ENCODE data around the gene CBX3. TPM values are rescaled to one million over a fixed set of nuclear protein-coding genes. Genes with fewer than 3 reads are reported as not detected.
A peak's percentile ranks its signal among the peaks of the same experiment; 100 is the strongest.

The CBX3 gene
- total RNA-seq, 2 donors from 2014 or later, result 213 to 219 TPM

DNA sequence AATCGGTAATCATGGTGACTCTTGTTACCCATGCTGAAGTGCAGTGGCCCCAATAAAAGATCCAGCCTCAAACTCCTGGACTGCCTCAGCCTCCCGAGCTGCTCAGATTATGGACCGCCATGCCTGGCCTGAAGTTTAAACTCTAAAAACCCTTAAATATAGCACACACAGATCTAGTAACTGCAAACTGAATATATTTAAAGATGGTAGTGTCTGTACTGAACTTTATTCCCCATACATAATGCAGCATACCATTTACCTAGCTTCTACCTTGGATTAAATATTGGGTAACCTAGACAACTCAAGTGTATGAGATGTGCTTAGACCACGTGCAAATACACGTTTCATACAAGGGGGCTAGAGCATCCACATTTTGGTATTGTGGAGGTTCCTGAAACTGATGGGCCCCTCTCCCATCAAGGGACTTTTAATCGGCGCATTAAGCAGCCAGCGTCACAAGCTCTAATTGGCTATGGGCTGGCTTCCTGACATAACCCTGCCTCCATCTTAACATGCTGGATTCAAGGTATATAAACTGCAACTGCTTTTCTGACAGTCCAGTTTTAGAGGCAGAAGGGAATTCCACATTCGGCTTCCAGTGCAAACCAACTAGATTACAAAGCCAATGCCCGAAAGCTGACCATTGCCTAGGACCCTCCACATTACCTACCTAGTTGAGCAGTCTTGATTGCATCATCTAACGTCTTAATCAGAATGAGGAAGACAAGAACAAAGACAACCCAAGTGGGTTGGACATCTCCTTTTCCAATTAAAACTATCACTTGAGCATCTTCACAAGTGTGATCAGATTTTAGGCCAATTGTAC lies 14.0 kb upstream of the CBX3 start:
- H3K9ac ChIP-seq (ENCODE audit: extremely low read depth, low read length, poor library complexity, severe bottlenecking), result no peak overlapping the region
- H3K27ac ChIP-seq (ENCODE audit: low read depth, low read length), result peak overlapping the region; percentile 21
- H3K9me3 ChIP-seq (ENCODE audit: control insufficient read depth, low read length), result no peaks in the 10 kb centered on the region
- TF ChIP-seq, protein P1, sequence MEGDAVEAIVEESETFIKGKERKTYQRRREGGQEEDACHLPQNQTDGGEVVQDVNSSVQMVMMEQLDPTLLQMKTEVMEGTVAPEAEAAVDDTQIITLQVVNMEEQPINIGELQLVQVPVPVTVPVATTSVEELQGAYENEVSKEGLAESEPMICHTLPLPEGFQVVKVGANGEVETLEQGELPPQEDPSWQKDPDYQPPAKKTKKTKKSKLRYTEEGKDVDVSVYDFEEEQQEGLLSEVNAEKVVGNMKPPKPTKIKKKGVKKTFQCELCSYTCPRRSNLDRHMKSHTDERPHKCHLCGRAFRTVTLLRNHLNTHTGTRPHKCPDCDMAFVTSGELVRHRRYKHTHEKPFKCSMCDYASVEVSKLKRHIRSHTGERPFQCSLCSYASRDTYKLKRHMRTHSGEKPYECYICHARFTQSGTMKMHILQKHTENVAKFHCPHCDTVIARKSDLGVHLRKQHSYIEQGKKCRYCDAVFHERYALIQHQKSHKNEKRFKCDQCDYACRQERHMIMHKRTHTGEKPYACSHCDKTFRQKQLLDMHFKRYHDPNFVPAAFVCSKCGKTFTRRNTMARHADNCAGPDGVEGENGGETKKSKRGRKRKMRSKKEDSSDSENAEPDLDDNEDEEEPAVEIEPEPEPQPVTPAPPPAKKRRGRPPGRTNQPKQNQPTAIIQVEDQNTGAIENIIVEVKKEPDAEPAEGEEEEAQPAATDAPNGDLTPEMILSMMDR (conservative IDR thresholded peaks at IDR 0.05), result no peak
- peaks cover 63% of the 10 kb centered on the region for H3K36me3 ChIP-seq (ENCODE audit: control insufficient read depth, insufficient read depth, low read length)
- H3K4me1 Mint-ChIP-seq, result peaks cover 4% of the 10 kb centered on the region
- H3K27ac Mint-ChIP-seq, result peak overlapping the region; percentile 83
- H3K27me3 Mint-ChIP-seq (ENCODE audit: insufficient read depth), result no peaks in the 10 kb centered on the region
- H3K4me3 ChIP-seq (ENCODE audit: low read length), result no peak overlapping the region
- no peaks in the 10 kb centered on the region for H3K4me1 ChIP-seq (ENCODE audit: control insufficient read depth, insufficient read depth, low read length)
- WGBS, 2 experiments (ENCODE audit: insufficient coverage in 1 of 2, insufficient read length in 1 of 2), result 94% methylated on average over 8 to 11 of the region's 11 CpGs
- no peak overlapping the region for H3K4me3 Mint-ChIP-seq
- H3K27me3 ChIP-seq (ENCODE audit: control insufficient read depth, insufficient read depth, low read length, poor library complexity, severe bottlenecking), result no peaks in the 10 kb centered on the region
- DNase-seq, result peak; percentile 75
- H3K36me3 Mint-ChIP-seq (ENCODE audit: low read depth), result peaks cover 47% of the 10 kb centered on the region
- no peaks in the 10 kb centered on the region for H3K9me3 Mint-ChIP-seq

DNA sequence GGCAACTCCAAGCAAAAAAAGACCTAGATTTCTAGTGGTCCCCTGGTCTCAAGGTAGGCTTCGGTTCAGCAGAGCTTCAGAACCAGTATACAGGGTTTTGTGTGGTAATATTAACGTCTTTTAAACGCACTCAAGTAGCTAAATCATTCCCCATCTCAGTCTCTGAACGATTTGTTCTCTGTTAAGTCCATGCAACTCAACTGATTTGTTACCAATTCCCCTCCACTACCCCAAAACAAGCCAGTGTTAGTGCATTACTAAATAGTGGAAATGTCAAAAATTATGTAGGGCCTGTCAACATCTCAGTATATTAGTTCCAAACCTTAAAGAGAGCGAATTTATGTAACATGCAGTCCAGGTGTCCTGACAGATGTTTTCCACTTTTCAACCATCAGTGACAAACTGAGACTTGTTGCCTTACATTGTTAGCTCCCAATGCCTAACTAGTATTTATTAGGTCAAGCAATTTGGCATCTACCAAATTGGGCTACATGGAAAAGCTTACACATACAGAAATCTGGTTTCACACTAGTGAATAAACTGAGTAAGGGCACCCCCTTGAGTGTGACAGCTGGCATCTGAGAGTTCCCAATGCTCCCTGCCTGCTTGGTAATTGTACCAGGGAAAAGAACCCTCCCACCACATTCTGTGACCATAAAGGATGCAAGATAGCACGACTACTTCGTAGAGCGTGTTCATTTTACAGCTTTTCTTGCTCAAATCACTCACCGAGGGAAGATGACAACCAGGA lies 13.2 kb upstream of the CBX3 start:
- Mint-ChIP-seq H3K4me1 (peaks cover 11% of the 10 kb centered on the region), H3K4me3 (no peak overlapping the region), H3K27ac (peak overlapping the region; percentile 83), H3K27me3 (ENCODE audit: insufficient read depth) (no peaks in the 10 kb centered on the region), H3K9me3 (no peaks in the 10 kb centered on the region), H3K36me3 (ENCODE audit: low read depth) (peaks cover 55% of the 10 kb centered on the region)
- H3K27ac ChIP-seq (ENCODE audit: low read depth, low read length), result peak overlapping the region; percentile 21
- H3K9me3 ChIP-seq (ENCODE audit: control insufficient read depth, low read length), result no peaks in the 10 kb centered on the region
- TF ChIP-seq, protein P1 (conservative IDR thresholded peaks at IDR 0.05), result no peak
- peak; percentile 65 for DNase-seq
- no peak overlapping the region for H3K9ac ChIP-seq (ENCODE audit: extremely low read depth, low read length, poor library complexity, severe bottlenecking)
- no peaks in the 10 kb centered on the region for H3K4me1 ChIP-seq (ENCODE audit: control insufficient read depth, insufficient read depth, low read length)
- H3K36me3 ChIP-seq (ENCODE audit: control insufficient read depth, insufficient read depth, low read length), result peaks cover 71% of the 10 kb centered on the region
- H3K27me3 ChIP-seq (ENCODE audit: control insufficient read depth, insufficient read depth, low read length, poor library complexity, severe bottlenecking), result no peaks in the 10 kb centered on the region
- H3K4me3 ChIP-seq (ENCODE audit: low read length), result no peak overlapping the region
- WGBS, 2 experiments (ENCODE audit: insufficient coverage in 1 of 2, insufficient read length in 1 of 2), result 91 to 94% methylated on average over 6 to 9 of the region's 9 CpGs

DNA sequence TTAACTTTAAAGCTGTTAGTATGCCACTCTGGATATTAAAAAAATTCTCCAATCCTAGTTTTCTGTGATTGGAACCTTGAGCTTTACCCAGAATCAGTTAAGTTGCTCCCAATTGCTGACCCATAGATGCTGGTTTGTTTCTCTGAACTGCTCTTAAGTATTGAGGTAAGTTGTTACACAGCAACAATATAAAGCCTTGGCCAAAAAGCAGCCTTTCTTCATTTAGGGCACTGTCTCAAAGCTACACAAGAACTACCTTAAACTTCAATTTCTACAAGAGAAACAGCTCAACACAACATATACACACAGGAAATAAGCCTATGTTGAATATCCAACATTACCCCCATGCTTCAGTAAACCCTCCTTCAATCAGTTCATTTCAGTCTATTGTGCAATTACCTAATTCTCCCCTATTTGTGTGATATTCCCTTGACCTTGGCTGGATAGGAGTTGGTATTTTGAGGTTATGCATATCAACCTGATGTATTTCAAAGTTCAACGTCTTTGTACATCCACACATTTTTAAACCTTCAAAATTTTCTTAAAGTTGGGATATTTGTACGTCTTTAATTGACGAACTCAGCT lies 12.5 kb upstream of the CBX3 start:
- Histone ChIP-seq H3K4me1 (ENCODE audit: control insufficient read depth, insufficient read depth, low read length) (no peaks in the 10 kb centered on the region), H3K36me3 (ENCODE audit: control insufficient read depth, insufficient read depth, low read length) (peaks cover 78% of the 10 kb centered on the region), H3K9me3 (ENCODE audit: control insufficient read depth, low read length) (no peaks in the 10 kb centered on the region), H3K27me3 (ENCODE audit: control insufficient read depth, insufficient read depth, low read length, poor library complexity, severe bottlenecking) (no peaks in the 10 kb centered on the region), H3K9ac (ENCODE audit: extremely low read depth, low read length, poor library complexity, severe bottlenecking) (no peak overlapping the region), H3K4me3 (ENCODE audit: low read length) (no peak overlapping the region), H3K27ac (ENCODE audit: low read depth, low read length) (peak overlapping the region; percentile 13)
- H3K36me3 Mint-ChIP-seq (ENCODE audit: low read depth), result peaks cover 62% of the 10 kb centered on the region
- peak overlapping the region; percentile 65 for H3K27ac Mint-ChIP-seq
- DNase-seq, result no peak
- no peaks in the 10 kb centered on the region for H3K27me3 Mint-ChIP-seq (ENCODE audit: insufficient read depth)
- TF ChIP-seq, protein P1 (conservative IDR thresholded peaks at IDR 0.05), result no peak
- H3K4me3 Mint-ChIP-seq, result no peak overlapping the region
- H3K4me1 Mint-ChIP-seq, result peaks cover 11% of the 10 kb centered on the region
- 96 to 100% methylated on average over 1 to 3 of the region's 3 CpGs for WGBS, 2 experiments (ENCODE audit: insufficient coverage in 1 of 2, insufficient read length in 1 of 2)
- no peaks in the 10 kb centered on the region for H3K9me3 Mint-ChIP-seq

All from endodermal cell (in vitro differentiated cells).